Muscle layer of duodenum (tissue), 2 donors: Measurements from ENCODE around the gene TAX1BP3.

ENCODE experiments used
- H3K27ac ChIP-seq: one replicate; pipeline ENCODE4 v1.7.0; 2013; ENCODE audit warnings: mild to moderate bottlenecking, low read length
- H3K27me3 ChIP-seq: one replicate; pipeline ENCODE4 v1.7.0; 2013; ENCODE audit warnings: low read depth, mild to moderate bottlenecking, control low read depth, low read length
- H3K36me3 ChIP-seq, 2 donors: one replicate each; pipeline ENCODE4 v1.7.0; 2013; ENCODE audit warnings: low read length in 2 of 2, control low read depth in 1 of 2, mild to moderate bottlenecking in 1 of 2; ENCODE audit not compliant: insufficient read depth in 2 of 2, control insufficient read depth in 1 of 2
- H3K4me1 ChIP-seq, 2 donors: one replicate each; pipeline ENCODE4 v1.7.0; 2013; ENCODE audit warnings: low read length in 2 of 2, mild to moderate bottlenecking in 2 of 2, control low read depth in 1 of 2, moderate library complexity in 1 of 2; ENCODE audit not compliant: insufficient read depth in 2 of 2, control insufficient read depth in 1 of 2
- H3K4me3 ChIP-seq, 2 donors: one replicate each; pipeline ENCODE4 v1.7.0; 2013; ENCODE audit warnings: low read length in 2 of 2, low read depth in 1 of 2, mild to moderate bottlenecking in 1 of 2
- H3K9me3 ChIP-seq, 2 donors: one replicate each; pipeline ENCODE4 v1.7.0; 2013; ENCODE audit warnings: low read length in 2 of 2, control low read depth in 1 of 2, mild to moderate bottlenecking in 1 of 2; ENCODE audit not compliant: control insufficient read depth in 1 of 2
- donor health status: healthy.

The TAX1BP3 gene

GRCh38 chr17:3667366-3668278, 756 bp downstream of the TAX1BP3 start:
- Histone ChIP-seq H3K27me3 (no peaks in the 10 kb centered on the region), H3K4me1 (peaks cover 5 to 30% of the 10 kb centered on the region in 2 donors)

GRCh38 chr17:3666516-3666915, 1.9 kb downstream of the TAX1BP3 start:
- H3K4me1 ChIP-seq, result peaks cover 5 to 30% of the 10 kb centered on the region in 2 donors
- no peaks in the 10 kb centered on the region for H3K9me3 ChIP-seq
- H3K36me3 ChIP-seq, result peaks cover 7 to 32% of the 10 kb centered on the region in 2 donors
- H3K27me3 ChIP-seq, result no peaks in the 10 kb centered on the region
- H3K27ac ChIP-seq, result no peak overlapping the region
- no peak overlapping the region for H3K4me3 ChIP-seq

More at GRCh38 chr17:3667366-3668278, 756 bp downstream of the TAX1BP3 start:
- Histone ChIP-seq H3K27ac (peak overlapping the region; percentile 86), H3K9me3 (no peaks in the 10 kb centered on the region), H3K36me3 (peaks cover 11 to 24% of the 10 kb centered on the region in 2 donors), H3K4me3 (peak overlapping the region; percentile 76 to 94)

GRCh38 chr17:3665834-3666233, 2.5 kb downstream of the TAX1BP3 start:
- peaks cover 5 to 30% of the 10 kb centered on the region in 2 donors for H3K4me1 ChIP-seq
- peaks cover 7 to 37% of the 10 kb centered on the region in 2 donors for H3K36me3 ChIP-seq
- no peaks in the 10 kb centered on the region for H3K9me3 ChIP-seq
- H3K27ac ChIP-seq, result no peak overlapping the region
- H3K4me3 ChIP-seq, result no peak overlapping the region
- H3K27me3 ChIP-seq, result no peaks in the 10 kb centered on the region

- no peak overlapping the region for H3K27ac ChIP-seq
- peaks cover 7 to 42% of the 10 kb centered on the region in 2 donors for H3K36me3 ChIP-seq
- no peak overlapping the region for H3K4me3 ChIP-seq
- no peaks in the 10 kb centered on the region for H3K27me3 ChIP-seq
- peaks cover 5 to 34% of the 10 kb centered on the region in 2 donors for H3K4me1 ChIP-seq
- H3K9me3 ChIP-seq, result no peaks in the 10 kb centered on the region
These were observed 5.0 kb downstream of the TAX1BP3 start for GRCh38 chr17:3663102-3664011.

GRCh38 chr17:3660311-3660891, 8.0 kb downstream of the TAX1BP3 start:
- Histone ChIP-seq H3K27me3 (no peaks in the 10 kb centered on the region), H3K4me1 (peaks cover 0 to 14% of the 10 kb centered on the region in 2 donors), H3K36me3 (peaks cover 7 to 39% of the 10 kb centered on the region in 2 donors), H3K4me3 (no peak overlapping the region), H3K9me3 (no peaks in the 10 kb centered on the region), H3K27ac (no peak overlapping the region)

GRCh38 chr17:3659541-3660111, 8.8 kb downstream of the TAX1BP3 start:
- H3K27ac ChIP-seq, result peak overlapping the region; percentile 14
- no peak overlapping the region for H3K4me3 ChIP-seq
- H3K9me3 ChIP-seq, result no peaks in the 10 kb centered on the region
- H3K27me3 ChIP-seq, result no peaks in the 10 kb centered on the region
- peaks cover 0 to 14% of the 10 kb centered on the region in 2 donors for H3K4me1 ChIP-seq
- H3K36me3 ChIP-seq, result peaks cover 7 to 36% of the 10 kb centered on the region in 2 donors

GRCh38 chr17:3658784-3659449, 9.5 kb downstream of the TAX1BP3 start:
- Histone ChIP-seq H3K4me3 (no peak overlapping the region), H3K9me3 (no peaks in the 10 kb centered on the region), H3K27me3 (no peaks in the 10 kb centered on the region), H3K27ac (peak overlapping the region; percentile 14), H3K36me3 (peaks cover 3 to 29% of the 10 kb centered on the region in 2 donors), H3K4me1 (peaks cover 0 to 14% of the 10 kb centered on the region in 2 donors)

GRCh38 chr17:3657874-3658783, 10.2 kb downstream of the TAX1BP3 start:
- Histone ChIP-seq H3K4me3 (no peak overlapping the region), H3K36me3 (peaks cover 0 to 21% of the 10 kb centered on the region in 2 donors), H3K27me3 (no peaks in the 10 kb centered on the region), H3K27ac (no peak overlapping the region), H3K4me1 (peaks cover 0 to 14% of the 10 kb centered on the region in 2 donors), H3K9me3 (no peaks in the 10 kb centered on the region)

GRCh38 chr17:3657588-3657869, 10.8 kb downstream of the TAX1BP3 start:
- Histone ChIP-seq H3K27ac (no peak overlapping the region), H3K36me3 (peaks cover 0 to 18% of the 10 kb centered on the region in 2 donors), H3K4me1 (peaks cover 0 to 14% of the 10 kb centered on the region in 2 donors), H3K27me3 (no peaks in the 10 kb centered on the region), H3K4me3 (no peak overlapping the region), H3K9me3 (no peaks in the 10 kb centered on the region)
